K562 (cell line): Measurements from ENCODE around the gene GSTM1. TPM values are rescaled to one million over a fixed set of nuclear protein-coding genes. Genes with fewer than 3 reads are reported as not detected.

Experiments used
- ATAC-seq: fragments of 200-7000 bp; cut with Tn5 transposase; 3 replicates; pipeline ENCODE4 v1.9.1; 2020; ENCODE audit warnings: moderate library complexity
- BruUV-seq: library from RNA; stranded (reverse); fragments of 400-500 nt; replicated peaks from 2 replicates; lab custom pipeline; 2021; lab: Mats Ljungman, UMichigan
- CTCF ChIA-PET: fragments of 300-600 bp; formaldehyde crosslinking; extraction: SDS; loops from one replicate; lab custom pipeline; 2021; ENCODE audit warnings: low intra/inter-chr PET ratio; lab: Yijun Ruan, JAX
- POLR2A ChIA-PET: fragments of 300-600, 350-650 bp; sonication (Branson Sonifier 250); formaldehyde crosslinking; extraction: SDS; loops from one replicate; lab custom pipeline; 2021; ENCODE audit warnings: antibody characterized with exemption, inconsistent platforms; lab: Yijun Ruan, JAX
- DNase-seq, 4 experiments: peaks; one replicate each; pipeline versions ENCODE4 v3.0.0 to v3.0.0-alpha.2; 2011 to 2018; ENCODE audit warnings: low spot score in 3 of 4, mixed read lengths in 3 of 4; ENCODE audit errors: extremely low read depth in 1 of 4
- FAIRE-seq: peaks from 2 replicates; lab custom pipeline; 2011; peaks lifted over from hg19 to GRCh38; lab: Jason Lieb, UNC
- H2AFZ ChIP-seq: 2 replicates; pipeline ENCODE4 v1.6.0; 2011; ENCODE audit warnings: low read depth, low read length, control low read depth, inconsistent platforms
- H3K27ac ChIP-seq: fragments of 200-600 bp; 3 replicates; pipeline ENCODE4 v1.8.0; 2011; ENCODE audit warnings: low read depth, mild to moderate bottlenecking, control low read depth, inconsistent platforms, low read length, moderate library complexity, mixed read lengths; ENCODE audit errors: extremely low read depth
- H3K27me3 ChIP-seq, 2 experiments: fragments of 300-600 bp in 1 of 2; 2 replicates in 1 of 2; 3 replicates in 1 of 2; pipeline versions ENCODE4 v1.6.0 to v1.8.0; 2011; ENCODE audit warnings: inconsistent platforms in 2 of 2, low read length in 2 of 2, mild to moderate bottlenecking in 1 of 2, mixed read lengths in 1 of 2, moderate library complexity in 1 of 2; ENCODE audit not compliant: control insufficient read depth in 2 of 2, insufficient read depth in 2 of 2
- H3K36me3 ChIP-seq: fragments of 300-600 bp; 3 replicates; pipeline ENCODE4 v1.8.0; 2011; ENCODE audit warnings: mild to moderate bottlenecking, low read length, inconsistent platforms; ENCODE audit not compliant: control insufficient read depth, insufficient read depth
- H3K4me1 ChIP-seq, 2 experiments: fragments of 200-600 bp in 1 of 2; replicated peaks in 1 of 2; 2 replicates in 1 of 2; 3 replicates in 1 of 2; pipeline versions ENCODE4 v1.5.1 to v1.8.0; 2011; ENCODE audit warnings: inconsistent platforms in 2 of 2, low read length in 2 of 2, mild to moderate bottlenecking in 1 of 2, mixed read lengths in 1 of 2, moderate library complexity in 1 of 2; ENCODE audit not compliant: control insufficient read depth in 2 of 2, insufficient read depth in 2 of 2
- H3K4me2 ChIP-seq: 2 replicates; pipeline ENCODE4 v1.6.1; 2011; ENCODE audit warnings: low read length, control low read depth, inconsistent platforms, mixed read lengths; ENCODE audit not compliant: insufficient read depth
- H3K4me3 ChIP-seq: fragments of 200-600 bp; sonication (generic), shearing (Covaris generic); 2 replicates; pipeline ENCODE4 v1.5.1; 2016; ENCODE audit warnings: control low read depth, inconsistent platforms
- H3K79me2 ChIP-seq: fragments of 200-600 bp; 3 replicates; pipeline ENCODE4 v1.8.0; 2011; ENCODE audit warnings: low read length, inconsistent platforms; ENCODE audit not compliant: control insufficient read depth, insufficient read depth
- H3K9ac ChIP-seq, 2 experiments: 2 replicates each; pipeline versions ENCODE4 v1.6.0 to v1.6.1; 2011; ENCODE audit warnings: low read depth in 2 of 2, low read length in 2 of 2, control low read depth in 1 of 2, inconsistent platforms in 1 of 2, mild to moderate bottlenecking in 1 of 2, mixed read lengths in 1 of 2; ENCODE audit not compliant: insufficient read depth in 1 of 2
- H3K9me1 ChIP-seq: one replicate; pipeline ENCODE4 v1.6.0; 2011; ENCODE audit warnings: inconsistent platforms, mild to moderate bottlenecking, low read length, moderate library complexity; ENCODE audit not compliant: control insufficient read depth, insufficient read depth
- H3K9me3 ChIP-seq: replicated peaks from 2 replicates; pipeline ENCODE4 v1.5.1; 2011; ENCODE audit warnings: low read depth, low read length, inconsistent platforms; ENCODE audit not compliant: control insufficient read depth, insufficient read depth
- H4K20me1 ChIP-seq: replicated peaks from 2 replicates; pipeline ENCODE4 v1.6.1; 2011; ENCODE audit warnings: low read length, inconsistent platforms, mixed read lengths; ENCODE audit not compliant: control insufficient read depth, insufficient read depth
- CEBPB ChIP-seq: fragments of 450-650 bp; IDR thresholded peaks from 2 replicates; pipeline ENCODE4 v1.6.1; 2016; ENCODE audit warnings: missing genetic modification characterization, missing compliant biosample characterization
- CEBPG ChIP-seq, 3 experiments: fragments of 200-800 bp in 1 of 3; sonication (Bioruptor generic) in 1 of 3; sonication (generic) in 1 of 3; formaldehyde crosslinking in 1 of 3; IDR thresholded peaks in 2 of 3; conservative IDR thresholded peaks in 1 of 3; 2 replicates each; pipeline versions ENCODE4 v1.6.1 to v1.8.0; 2016 to 2022; ENCODE audit warnings: missing compliant biosample characterization in 2 of 3, missing genetic modification characterization in 2 of 3, mild to moderate bottlenecking in 1 of 3, missing genetic modification reagents in 1 of 3
- FOXK1 ChIP-seq: sonication (generic); formaldehyde crosslinking; IDR thresholded peaks from 2 replicates; pipeline ENCODE4 v1.8.0; 2022; ENCODE audit warnings: missing genetic modification reagents, mild to moderate bottlenecking, borderline replicate concordance
- GATAD2A ChIP-seq: fragments of 450-650 bp; IDR thresholded peaks from 2 replicates; pipeline ENCODE4 v1.6.1; 2017
- KDM4B ChIP-seq, 2 experiments: fragments of 450-650 bp in 1 of 2; sonication (generic) in 1 of 2; IDR thresholded peaks; 2 replicates each; pipeline ENCODE4 v1.6.1; 2016 to 2017; ENCODE audit warnings: borderline replicate concordance in 2 of 2, antibody characterized with exemption in 1 of 2, low read depth in 1 of 2, mild to moderate bottlenecking in 1 of 2
- MAFF ChIP-seq: IDR thresholded peaks from 2 replicates; pipeline ENCODE4 v1.6.1; 2012; ENCODE audit warnings: low read length, improper control_type of control experiment
- SPI1 ChIP-seq: IDR thresholded peaks from 2 replicates; pipeline ENCODE4 v1.6.1; 2011; ENCODE audit warnings: low read depth, low read length, control low read depth, borderline replicate concordance
- ZNF12 ChIP-seq: sonication (generic); formaldehyde crosslinking; IDR thresholded peaks from 2 replicates; pipeline ENCODE4 v1.4.0; 2020; ENCODE audit warnings: mild to moderate bottlenecking, missing genetic modification reagents
- WGBS: fragments of 100-300 bp; shearing (Covaris generic); methylation state at CpG from one replicate; pipeline ENCODE4 v1.1.6; 2016; ENCODE audit warnings: low coverage, mixed read lengths; ENCODE audit not compliant: insufficient coverage; ENCODE audit errors: missing lambda C conversion rate; 5-methylcytosine and 5-hydroxymethylcytosine counted together
- in situ Hi-C: fragments of 300-500 bp; cut with MboI; formaldehyde crosslinking; loops from 4 replicates; pipeline ENCODE4 v1.15.0; 2018; ENCODE audit warnings: inconsistent platforms, mixed read lengths
- intact Hi-C: fragments of 100-400 bp; cut with micrococcal nuclease; formaldehyde crosslinking; loops from 2 replicates; pipeline ENCODE4 v1.14.2; 2022
- polyA plus RNA-seq, 8 experiments: library from polyadenylated mRNA; depleted of rRNA in 4 of 8; stranded (reverse) in 5 of 8; unstranded in 3 of 8; fragments of >200 nt; fragmentation: Nextera tagmentation in 2 of 8; fragmentation: Illumina TruSeq in 1 of 8; extraction: Ambion mirVana in 2 of 8; extraction: Trizol in 1 of 8; gene quantifications; 2 replicates each; pipeline versions ENCODE4 v1.2.1 to v1.2.3, GENCODE V29; 2011 to 2014; ENCODE audit warnings: inconsistent platforms in 1 of 8, missing spikeins in 1 of 8
- total RNA-seq, 7 experiments: library from RNA; depleted of rRNA in 6 of 7; stranded (reverse); fragments of >200 nt in 6 of 7; fragmentation: Illumina TruSeq in 2 of 7; extraction: Trizol in 2 of 7; gene quantifications; 2 replicates each; pipeline versions ENCODE4 v1.2.1 to v1.2.3, GENCODE V29; 2011 to 2021; ENCODE audit warnings: low replicate concordance in 1 of 7
- TF ChIP-seq, protein P1 (sequence below): fragments of 250-450 bp; sonication (Bioruptor Pico); IDR thresholded peaks from 2 replicates; pipeline ENCODE4 v1.9.0; 2021; ENCODE audit warnings: mild to moderate bottlenecking
- TF ChIP-seq, protein P2 (sequence below), 2 experiments: fragments of 450-650 bp in 1 of 2; sonication (generic) in 1 of 2; formaldehyde crosslinking in 1 of 2; IDR thresholded peaks in 1 of 2; conservative IDR thresholded peaks in 1 of 2; 2 replicates each; pipeline versions ENCODE4 v1.6.1 to v1.8.1; 2016 to 2023; ENCODE audit warnings: mild to moderate bottlenecking in 2 of 2, moderate library complexity in 2 of 2, inconsistent platforms in 1 of 2, missing genetic modification reagents in 1 of 2
- TF ChIP-seq, protein P3 (sequence below): fragments of 250-450 bp; sonication (Bioruptor Pico); IDR thresholded peaks from 2 replicates; pipeline ENCODE4 v1.5.1; 2021; ENCODE audit warnings: mild to moderate bottlenecking

The GSTM1 gene
- total and polyA plus RNA-seq, 9 of the 15 experiments (the other 6 are each of a cell fraction or from before 2014, with no cell fraction given) = not detected

DNA sequence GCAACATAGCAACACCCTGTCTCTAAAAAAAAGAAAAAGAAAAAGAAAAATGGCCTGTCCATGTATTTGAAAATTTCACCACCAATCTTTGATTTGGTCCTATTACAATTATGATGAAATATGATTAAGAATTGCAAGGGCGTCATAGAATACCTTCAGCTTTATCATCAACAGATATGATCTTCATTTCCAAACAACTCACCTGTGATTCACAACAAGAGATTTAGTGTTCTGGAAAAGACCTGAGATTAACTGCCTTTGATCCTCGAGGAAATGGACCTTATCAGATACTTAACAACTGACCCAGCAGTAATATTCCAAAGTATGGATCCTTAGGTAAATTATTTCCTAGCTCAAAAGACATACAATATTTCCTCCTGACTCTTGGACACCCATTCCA is 35.2 kb upstream of the GSTM1 start:
- ATAC-seq = no peak

More for the DNA sequence above, 35.2 kb upstream of the GSTM1 start:
- in situ Hi-C loops (no loop called here), intact Hi-C loops (no loop called here)
- 11% methylated on average over 2 of the region's 2 CpGs for WGBS
- no peak overlapping the region for H3K4me3 ChIP-seq
- 0 out of 3 replicates have a peak, but pooled peaks cover 2% of the 10 kb centered on the region for H3K79me2 ChIP-seq
- no peaks in the 10 kb centered on the region for H3K36me3 ChIP-seq
- H2AFZ ChIP-seq = no peak overlapping the region
- H3K9me3 ChIP-seq = no peaks in the 10 kb centered on the region
- 0 out of 5 replicates have a peak, but pooled peaks cover 0 to 2% of the 10 kb centered on the region in 2 experiments for H3K27me3 ChIP-seq
- no peak overlapping the region for H3K27ac ChIP-seq
- BruUV-seq = no TSS peak
- POLR2A ChIA-PET = interaction anchor here (1.1 to 1.8 kb wide), 2 partner anchors 13 to 15 kb away, joined by 4 to 5 read pairs; no protein-coding TSS in a partner anchor
- CTCF ChIA-PET = no interaction called here
- H3K4me2 ChIP-seq = no peak overlapping the region
- H3K9me1 ChIP-seq = no peaks in the 10 kb centered on the region
- TF ChIP-seq ZNF12 (CRISPR knock-in tag) = no peak
- TF ChIP-seq CEBPG (CRISPR knock-in tag; IDR thresholded peaks at IDR 0.05) = no peak
- peak; percentile 44 to 54; a peak in 3 of 4 replicates for TF ChIP-seq CEBPG (tag; conservative IDR thresholded peaks at IDR 0.05 in 1 of 2, IDR thresholded peaks at IDR 0.05 in 1 of 2)
- no peak for TF ChIP-seq SPI1
- TF ChIP-seq, protein P1, sequence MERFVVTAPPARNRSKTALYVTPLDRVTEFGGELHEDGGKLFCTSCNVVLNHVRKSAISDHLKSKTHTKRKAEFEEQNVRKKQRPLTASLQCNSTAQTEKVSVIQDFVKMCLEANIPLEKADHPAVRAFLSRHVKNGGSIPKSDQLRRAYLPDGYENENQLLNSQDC (CRISPR knock-in tag) = no peak
- no peak for TF ChIP-seq KDM4B (IDR thresholded peaks at IDR 0.05; ENCODE audit: borderline replicate concordance in 2 of 2, low read depth in 1 of 2)
- TF ChIP-seq MAFF = no peak
- TF ChIP-seq, protein P2, sequence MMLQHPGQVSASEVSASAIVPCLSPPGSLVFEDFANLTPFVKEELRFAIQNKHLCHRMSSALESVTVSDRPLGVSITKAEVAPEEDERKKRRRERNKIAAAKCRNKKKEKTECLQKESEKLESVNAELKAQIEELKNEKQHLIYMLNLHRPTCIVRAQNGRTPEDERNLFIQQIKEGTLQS (IDR thresholded peaks at IDR 0.05) = peak; percentile 19; the same call in 1 of the 2 replicates
- TF ChIP-seq, protein P2 (CRISPR knock-in tag; conservative IDR thresholded peaks at IDR 0.05) = no peak
- TF ChIP-seq CEBPB (tag) = peak; percentile 29
- TF ChIP-seq GATAD2A = no peak
- TF ChIP-seq, protein P3, sequence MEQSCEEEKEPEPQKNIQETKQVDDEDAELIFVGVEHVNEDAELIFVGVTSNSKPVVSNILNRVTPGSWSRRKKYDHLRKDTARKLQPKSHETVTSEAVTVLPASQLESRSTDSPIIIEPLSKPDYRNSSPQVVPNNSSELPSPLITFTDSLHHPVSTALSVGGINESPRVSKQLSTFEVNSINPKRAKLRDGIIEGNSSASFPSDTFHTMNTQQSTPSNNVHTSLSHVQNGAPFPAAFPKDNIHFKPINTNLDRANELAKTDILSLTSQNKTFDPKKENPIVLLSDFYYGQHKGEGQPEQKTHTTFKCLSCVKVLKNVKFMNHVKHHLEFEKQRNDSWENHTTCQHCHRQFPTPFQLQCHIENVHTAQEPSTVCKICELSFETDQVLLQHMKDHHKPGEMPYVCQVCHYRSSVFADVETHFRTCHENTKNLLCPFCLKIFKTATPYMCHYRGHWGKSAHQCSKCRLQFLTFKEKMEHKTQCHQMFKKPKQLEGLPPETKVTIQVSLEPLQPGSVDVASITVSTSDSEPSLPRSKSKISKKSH (CRISPR knock-in tag) = no peak
- no peak for TF ChIP-seq FOXK1 (CRISPR knock-in tag)
- no peaks in the 10 kb centered on the region for H4K20me1 ChIP-seq
- DNase-seq = no peak
- no peak overlapping the region for H3K9ac ChIP-seq
- peaks cover 0 to 19% of the 10 kb centered on the region in 2 experiments; a peak in 3 of 5 replicates for H3K4me1 ChIP-seq
- no peak for FAIRE-seq
